Transverse colon (tissue), 3 donors: ENCODE data around the gene UMODL1.

ENCODE experiments used
- POLR2A ChIP-seq: fragments of 450-650 bp; IDR thresholded peaks from one replicate; pipeline ENCODE4 v1.6.1; 2016; ENCODE audit warnings: antibody characterized with exemption, mild to moderate bottlenecking, moderate library complexity
- POLR2AphosphoS5 ChIP-seq, 3 donors: sonication (generic); formaldehyde crosslinking; IDR thresholded peaks; one replicate each; pipeline ENCODE4 v1.6.1; 2016; ENCODE audit warnings: antibody characterized with exemption in 3 of 3

DNA sequence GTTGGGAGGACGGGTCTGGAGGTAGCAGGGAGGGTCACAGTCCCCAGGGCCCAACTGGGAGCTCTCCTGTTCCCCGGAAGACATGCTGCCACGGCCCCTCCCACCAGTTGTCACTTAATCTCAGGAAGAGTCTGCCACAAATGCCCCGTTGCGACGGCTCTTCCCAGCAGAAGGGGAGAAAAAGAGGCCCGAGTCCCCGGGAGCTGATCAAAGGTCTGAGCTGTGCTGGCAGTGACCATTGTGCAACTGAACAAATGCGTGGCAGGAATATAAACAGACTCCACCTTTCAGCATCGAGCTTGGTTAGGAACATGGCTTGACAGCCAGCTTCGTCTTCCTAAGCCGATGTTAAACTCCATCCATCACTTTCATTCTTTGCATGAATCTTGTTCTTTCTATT, 33.2 kb upstream of the UMODL1 start:
- no peak for TF ChIP-seq POLR2AphosphoS5 (IDR thresholded peaks at IDR 0.05)
- no peak for TF ChIP-seq POLR2A
